ENCODE results near the gene KNCN.

The KNCN gene

DNA sequence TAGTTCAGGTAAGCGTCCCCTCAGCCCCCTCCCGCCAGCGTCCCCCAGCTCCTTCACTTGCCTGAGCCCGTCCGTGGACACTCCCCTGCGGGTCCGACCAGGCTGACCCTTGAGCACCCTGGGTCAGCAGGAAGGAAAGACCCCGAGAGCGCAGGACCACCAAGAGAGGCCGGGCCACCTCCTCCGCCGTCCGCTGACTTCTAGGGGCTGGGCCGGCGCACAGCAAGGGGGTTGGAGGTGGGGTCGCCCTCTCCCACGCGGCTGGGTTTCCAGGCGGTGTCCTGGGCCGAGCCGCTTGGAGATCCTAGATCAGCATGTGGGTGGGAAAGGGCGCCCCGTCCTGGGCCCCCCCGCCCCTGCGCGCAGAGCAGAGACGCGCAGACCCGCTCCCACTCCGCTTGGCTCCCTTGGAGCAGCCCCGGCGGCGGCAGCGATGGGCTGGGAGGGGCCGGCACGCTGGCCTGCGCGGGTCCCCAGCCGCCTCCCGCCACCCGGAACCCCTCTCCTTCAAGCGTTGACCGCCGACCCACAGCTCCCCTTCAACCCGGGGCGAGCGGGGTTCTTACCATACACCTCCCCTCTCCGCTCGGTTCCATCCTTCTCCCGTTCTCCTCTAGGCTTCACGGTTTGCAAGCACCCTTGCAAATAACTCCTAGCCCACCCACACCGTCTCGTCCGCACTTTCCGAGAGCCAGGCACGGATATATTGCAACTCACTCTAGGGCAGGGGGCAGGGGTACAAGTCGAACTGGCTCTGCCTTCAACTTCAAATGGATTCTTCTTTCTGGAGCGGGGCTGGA is 7.5 kb downstream of the KNCN start:
- no peak for DNase-seq

DNA sequence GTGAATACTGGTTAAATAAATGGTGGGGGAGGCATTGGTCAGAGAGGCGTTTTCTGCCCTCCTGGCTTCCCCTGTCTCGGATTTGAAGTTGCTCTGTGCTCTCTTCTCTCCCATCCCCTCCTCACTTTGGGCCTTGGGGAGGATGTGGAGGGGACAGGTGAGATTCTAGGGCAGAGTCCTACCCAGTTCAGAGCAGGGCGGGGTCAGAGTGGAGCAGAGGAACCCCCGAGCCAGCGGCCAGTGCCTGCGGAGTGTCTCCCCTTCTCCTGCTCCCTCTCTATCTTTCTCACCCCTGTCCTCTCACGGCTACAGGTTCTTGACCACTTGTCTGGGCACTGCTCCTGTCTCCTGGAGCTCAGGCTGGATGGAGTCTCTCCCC is 8.1 kb downstream of the KNCN start:
- DNase-seq, result no peak

DNA sequence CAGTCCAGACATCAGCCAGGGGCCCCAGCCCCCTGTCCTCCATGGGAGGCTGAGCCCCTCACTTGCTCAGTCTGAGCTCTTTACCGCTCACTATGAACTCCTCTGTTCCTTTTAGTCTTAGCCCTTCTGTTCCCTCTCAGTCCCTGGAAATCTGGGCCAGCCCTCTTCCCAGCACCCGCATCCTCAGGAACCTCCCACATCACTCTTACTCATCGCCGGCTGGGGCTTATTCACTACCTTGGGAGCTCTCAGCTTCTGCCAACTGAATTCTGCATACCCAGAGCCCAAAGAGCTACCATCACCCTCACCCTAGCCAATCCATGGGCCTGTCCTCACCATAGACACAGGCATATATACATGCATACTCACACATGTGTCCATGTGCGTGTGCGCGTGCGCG is 11.5 kb downstream of the KNCN start:
- DNase-seq, result peak; percentile 51

DNA sequence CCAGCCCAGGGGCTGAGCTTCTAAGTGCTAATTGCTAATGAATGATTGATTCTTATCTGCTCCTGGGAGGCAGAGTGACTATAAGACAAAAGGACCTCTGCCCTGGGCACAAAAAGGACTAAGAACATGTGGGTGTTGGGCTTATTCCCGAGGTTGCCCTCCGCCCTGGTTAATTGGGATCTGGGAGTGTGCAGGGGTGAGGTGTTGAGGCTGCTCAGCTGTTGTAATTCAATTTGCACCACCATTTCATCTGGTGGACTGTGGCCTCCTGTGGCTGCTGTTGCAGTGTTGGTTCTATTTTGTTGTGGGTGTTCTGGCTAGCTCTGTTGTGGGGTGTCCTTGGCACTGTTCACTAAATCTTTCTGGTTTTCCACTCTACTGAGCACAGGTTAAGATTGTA is 13.3 kb downstream of the KNCN start:
- DNase-seq, result no peak

DNA sequence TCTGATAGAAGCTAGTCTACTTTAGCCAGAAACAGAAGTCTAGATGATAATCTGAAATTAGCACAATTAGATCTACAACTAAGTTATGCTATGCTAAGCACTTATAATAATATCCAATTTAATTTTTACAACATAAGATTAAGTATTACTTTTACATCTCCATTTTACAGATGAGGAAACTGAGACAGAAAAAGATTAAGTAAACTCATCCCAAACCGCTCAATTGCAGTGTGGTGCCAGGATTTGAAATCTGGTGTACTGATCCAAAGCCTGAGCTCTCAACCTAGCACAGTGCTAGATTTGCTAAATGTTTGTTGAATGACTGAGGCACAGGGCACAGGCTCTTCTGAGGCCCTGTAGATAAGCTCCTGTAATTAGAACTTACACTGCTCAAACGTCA is 13.8 kb downstream of the KNCN start:
- no peak for DNase-seq

DNA sequence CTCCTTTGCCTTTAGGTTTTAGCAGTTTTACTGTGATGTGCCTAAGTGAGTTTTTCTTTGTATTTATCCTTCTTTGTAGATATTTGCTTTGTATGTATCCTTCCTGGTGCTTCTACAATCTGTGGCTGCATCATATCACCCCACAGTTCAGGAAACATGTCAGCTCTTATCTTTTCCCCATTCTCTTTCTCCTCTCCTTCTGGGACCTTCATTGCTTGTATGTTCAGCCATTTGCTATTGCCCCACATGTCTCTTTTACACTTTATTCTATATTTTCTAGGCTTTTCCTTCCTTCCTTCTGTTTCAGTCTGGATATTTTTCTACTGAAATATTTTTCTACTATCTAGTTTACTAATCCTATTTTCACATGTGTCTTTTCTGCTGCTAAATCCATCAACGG is 14.9 kb downstream of the KNCN start:
- DNase-seq, result no peak

DNA sequence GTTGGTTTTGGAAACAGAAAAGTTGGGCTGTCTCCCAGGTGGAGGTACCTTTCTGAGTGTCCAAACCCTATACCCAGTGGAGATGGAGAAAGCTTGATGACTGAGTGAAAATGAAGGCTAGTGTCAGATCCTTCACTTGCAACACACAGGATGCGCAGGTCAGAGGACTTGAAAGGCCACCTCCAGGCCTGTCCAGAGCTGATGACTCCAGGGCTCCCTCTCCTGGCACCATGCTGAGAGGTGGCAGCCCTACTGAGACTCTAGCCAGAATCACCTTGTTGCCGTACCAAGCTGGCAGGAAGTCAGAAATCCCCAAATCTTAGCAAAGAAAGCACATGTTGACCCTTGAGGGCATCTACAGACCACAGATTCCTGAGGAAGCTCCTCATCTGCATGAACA is 16.4 kb downstream of the KNCN start:
- peak; percentile 12 for DNase-seq

DNA sequence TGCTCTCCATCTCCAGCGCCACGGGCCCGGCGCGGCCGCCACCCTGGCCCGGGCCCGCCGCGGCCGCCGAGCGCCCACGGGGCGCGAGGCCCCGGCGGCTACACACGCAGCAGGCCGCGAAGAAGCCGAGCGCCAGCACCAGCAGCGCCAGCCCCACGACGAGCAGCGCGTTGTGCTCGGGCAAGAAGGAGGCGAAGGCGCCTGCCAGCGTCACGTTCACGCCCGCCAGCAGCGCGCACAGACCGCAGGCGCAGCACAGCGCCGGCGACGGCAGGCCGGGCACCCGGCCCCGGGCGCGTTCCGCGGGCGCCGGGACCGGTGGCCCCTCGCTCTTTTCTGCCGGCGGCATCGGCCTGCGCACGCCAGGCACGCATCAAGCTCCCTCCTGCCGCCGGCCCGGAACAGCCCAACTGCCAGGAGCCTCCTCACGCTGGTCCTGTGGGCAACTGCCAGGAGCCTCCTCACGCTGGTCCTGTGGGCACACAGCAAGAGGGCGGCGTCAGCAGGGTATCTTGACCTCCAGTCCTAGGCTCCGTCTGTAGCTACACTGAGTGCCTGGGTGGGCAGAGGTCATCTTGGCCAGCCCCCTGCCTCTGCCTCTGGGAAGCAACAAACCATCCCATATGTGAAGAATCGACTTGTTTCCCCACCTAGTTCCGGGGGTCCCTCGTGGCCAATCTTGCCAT is 18.1 kb downstream of the KNCN start:
- DNase-seq, result peak; percentile 51

DNA sequence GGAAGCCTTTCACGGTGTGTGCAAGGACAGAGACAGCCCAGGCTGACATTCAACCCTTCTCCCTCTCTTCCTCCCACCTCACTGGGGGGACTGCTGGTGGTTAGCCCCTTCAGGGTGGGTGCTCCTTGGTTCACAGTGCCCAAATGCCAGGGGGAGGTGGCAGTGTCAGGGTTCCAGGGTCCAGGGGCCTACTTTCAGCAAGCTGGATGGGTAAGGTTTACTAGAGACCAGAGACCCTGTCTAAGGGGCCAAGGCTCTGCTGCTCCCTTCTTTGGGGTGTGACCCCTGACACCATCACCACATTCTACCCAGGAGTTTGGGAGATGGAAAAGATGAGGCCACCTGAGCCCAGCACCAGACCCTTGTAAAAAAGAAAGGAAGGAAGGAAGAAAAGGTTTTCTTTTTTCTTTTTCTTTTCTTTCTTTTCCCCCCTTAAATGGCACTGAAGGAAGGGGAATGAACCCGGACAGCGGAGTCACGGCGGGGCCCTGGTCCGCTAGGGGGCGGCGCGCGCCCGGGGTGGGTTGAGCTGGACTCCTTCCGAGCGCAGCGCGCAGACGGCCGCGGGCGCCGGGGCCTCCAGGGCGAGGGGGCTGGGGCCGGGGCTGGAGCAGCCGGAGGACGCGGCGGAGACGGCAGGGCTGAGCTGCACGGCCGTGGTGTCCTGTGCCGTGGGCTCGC is 18.8 kb downstream of the KNCN start:
- peak; percentile 71 for DNase-seq

DNA sequence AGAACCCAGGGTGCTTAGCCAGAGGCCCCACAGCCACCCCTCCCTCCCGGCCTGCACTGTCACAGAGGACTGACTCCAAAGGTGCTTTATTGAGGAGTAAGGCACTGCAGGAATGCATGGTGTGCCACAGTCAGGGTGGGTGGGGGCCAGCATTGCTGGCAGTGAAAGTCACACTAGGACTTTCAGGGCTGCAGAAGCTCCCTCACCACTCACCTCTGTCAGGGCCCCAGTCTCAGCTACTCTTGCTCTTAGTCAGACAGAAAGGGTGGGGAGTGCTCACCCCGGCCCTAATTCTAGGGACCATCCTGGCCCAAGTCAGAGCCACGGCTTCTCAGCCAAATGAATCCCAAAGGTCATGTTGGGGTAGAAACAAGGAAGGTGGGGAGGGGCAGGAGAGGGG is 19.4 kb downstream of the KNCN start:
- no peak for DNase-seq

DNA sequence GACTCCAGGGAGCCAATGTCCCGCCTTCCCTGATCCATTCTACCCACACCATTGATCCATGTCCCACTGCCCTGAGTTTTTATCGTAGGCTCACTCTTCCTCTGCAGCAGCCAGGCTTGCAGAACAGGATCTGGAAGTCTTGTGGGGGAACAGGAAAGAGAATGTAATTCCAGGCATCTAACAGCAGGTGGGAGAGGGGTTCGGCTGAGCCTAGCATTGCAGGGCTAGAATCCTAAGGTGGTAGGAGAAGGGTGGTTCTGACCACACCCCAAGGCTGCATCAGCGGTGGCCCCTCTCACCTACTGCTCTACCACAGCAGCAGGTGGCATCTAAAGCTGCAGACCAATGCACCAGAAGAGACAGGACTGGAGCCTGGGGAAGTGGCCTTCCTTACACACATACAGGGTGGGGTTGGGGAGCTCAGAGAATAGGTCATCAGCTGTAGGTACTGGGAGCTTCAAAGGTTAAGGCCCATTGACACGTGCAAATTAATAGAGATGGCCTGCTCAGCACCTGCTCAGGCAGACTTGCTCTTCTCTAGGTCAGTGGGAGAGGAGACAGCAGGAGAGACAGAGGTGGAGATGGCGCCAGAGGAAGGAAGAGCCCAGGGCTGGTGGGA is 20.5 kb downstream of the KNCN start:
- no peak for DNase-seq

DNA sequence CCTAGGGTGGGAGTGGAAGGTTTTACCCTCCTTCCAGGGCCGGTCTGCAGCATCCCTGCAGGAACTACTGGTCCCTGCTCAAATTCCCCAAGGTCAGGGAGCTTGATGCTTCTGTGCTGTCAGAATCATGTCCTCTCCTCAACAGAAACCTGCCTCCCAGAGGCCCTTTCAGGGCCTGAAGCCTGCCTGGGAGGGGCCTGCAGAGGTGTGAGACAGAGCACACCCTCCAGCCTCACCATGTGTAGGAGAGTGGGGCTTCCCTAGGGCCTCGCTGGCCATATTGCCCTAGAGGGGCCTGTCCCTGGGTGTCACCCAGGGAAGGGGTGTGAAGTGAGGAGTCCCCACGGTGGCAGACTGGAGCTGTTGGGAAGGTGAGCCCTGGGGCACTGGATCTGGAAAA is 21.1 kb downstream of the KNCN start:
- DNase-seq, result no peak

DNA sequence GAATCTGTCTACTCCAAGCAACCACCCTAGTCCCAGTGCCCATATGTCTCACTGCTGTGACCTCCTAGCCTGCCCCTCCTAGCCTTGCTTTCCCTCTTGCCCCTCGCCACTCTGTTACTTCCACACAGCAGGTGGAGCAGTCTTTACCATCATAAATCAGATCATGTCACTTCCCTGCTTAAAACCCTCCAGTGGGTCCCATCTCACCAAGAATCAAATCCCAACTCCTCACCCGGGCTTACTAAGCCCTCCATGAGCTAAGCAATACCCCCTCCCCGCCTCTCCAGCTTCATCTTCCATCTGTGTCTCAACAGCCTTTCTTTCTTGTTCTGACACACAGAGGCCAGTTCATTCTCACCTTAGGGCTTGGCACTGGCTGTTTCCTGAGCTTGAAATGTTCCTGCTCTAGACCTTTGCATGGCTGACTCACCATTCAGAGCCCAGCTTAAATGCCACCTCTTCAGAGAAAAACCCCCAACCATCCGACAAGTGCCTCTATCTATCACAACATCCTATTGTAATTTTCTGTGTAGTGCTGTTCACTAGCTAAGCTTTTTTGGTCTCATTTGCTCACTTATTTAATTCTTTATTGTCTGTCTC is 22.3 kb downstream of the KNCN start:
- no peak for DNase-seq

DNA sequence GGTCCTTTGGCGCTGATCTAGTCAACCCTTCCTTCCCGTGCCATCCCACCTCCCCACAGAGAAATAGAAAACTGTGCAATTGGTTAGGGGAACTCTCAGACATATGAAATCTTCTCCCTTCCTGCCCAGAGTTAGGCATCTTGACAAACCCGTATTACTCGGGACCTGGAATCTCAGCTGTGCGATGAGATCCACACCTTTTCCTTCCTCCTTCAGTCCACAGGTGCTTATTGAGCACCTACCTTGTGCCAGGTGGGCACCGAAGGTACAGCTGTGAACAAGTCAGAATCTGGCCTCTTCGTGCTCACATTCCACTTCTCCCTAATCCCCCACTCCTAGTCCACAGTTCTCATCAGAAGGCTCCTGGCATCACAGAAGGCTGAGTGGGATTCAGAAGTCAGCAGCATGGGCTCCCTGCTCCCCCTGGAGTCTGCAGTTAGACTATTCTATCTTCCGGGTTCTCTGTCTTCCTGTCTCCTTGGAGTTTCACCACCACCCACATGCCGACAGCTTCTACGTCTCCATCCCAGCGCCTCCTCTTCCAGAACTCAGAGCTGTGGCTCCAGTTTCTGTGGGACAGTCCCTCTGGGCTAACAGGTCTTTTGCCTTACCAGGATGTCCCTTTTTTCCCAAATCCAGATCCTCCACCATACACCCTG is 23.0 kb downstream of the KNCN start:
- DNase-seq, result peak; percentile 36

DNA sequence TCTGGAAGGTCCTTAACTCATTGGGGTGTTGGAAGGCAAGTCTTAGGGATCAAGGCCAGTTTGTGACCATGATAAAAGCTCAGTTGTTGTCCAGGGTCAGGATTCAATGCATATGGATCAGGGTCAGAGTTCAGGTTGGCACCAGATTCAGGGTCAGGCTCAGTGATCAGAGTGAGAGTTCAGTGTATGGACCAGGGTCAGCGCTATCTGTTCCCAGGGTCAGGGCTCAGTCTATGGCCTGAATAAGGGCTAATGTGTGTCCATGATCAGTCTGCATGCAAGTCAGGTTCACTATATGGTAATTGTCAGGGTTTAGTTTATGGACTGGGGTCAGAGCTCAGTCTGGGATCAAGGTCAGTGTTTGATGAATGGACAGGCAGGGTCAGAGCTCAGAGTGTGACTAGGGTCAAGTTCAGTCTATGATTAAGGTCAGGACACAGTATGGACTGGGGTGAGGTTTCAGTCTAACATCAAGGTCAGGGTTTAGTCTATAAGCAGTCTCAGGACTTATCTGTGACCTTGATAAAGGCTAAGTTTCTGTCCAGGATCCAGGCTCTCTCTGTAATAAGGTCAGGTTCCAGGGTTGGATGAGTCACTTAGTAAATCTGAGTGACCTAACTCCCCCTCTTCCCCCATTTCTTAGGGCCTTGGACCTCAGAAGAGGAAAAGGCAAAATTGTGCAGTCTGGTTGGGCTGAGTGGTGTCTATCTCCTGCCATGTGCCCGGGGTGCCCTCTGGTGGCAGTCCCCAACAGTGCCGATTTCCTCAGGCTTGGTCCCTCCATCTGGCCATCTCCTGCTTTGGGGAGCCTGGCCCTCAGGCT is 23.8 kb downstream of the KNCN start:
- DNase-seq, result peak; percentile 72

DNA sequence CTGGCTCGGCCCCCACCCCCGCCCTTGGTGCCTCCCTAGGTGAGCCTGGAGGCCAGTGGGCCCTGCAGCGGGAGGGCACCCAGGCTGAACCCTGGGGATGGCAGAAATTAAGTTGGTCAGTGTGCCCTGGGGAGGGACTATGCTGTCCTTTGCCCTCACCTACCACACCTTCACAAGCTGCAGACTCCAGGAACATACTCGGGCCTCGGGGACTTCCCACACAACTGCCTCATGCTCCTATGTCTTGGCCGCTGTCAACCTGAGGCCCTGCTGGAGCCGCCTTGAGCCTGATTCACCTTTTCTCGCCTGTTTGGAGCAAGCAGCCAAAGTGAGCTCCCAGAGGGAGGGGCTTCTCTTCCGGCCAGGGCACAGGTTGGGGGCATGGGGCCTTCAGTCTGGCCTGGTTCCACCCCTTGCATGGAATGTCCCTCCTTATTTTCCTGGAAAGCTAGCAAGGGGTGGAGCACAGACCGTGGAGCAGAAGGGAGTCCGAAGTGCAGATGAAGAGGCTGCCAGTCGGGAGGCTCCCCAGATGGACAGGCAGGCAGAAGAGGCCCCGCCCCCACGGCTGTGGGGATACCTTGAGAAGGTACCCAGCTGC is 24.7 kb downstream of the KNCN start:
- no peak for DNase-seq

DNA sequence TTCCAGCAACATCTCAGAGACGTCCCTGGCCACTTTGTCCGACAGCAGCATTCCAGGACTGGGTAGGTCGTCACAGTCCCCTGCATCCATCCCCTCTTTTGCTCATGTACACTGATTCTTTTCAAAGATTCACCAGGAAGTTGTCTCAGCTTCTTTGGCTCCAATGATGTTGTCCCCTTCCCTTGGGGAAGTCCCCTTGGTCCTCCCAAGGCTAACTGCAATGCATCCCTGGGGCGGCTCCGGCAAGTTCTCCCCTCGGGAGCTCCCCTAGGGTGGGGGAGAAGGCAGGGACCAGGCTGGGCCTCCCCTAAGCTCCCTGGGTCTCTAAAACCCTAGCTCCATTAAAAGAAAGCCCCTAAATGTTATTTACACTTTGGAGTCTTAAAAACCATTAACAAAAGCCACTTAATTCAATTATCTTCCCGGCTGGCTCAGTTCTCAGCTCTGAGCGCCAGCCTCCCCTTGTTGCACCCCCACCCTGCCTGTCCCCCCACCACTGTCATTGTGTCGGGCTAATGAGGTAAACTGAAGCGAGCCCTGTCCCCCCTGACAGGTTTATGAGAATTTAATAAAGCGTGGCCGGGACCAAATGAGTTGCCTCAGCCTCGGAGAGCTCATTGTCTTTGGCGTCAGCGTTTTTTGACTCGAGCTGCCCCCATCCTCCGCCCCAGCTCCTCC is 25.3 kb downstream of the KNCN start:
- DNase-seq, result no peak

DNA sequence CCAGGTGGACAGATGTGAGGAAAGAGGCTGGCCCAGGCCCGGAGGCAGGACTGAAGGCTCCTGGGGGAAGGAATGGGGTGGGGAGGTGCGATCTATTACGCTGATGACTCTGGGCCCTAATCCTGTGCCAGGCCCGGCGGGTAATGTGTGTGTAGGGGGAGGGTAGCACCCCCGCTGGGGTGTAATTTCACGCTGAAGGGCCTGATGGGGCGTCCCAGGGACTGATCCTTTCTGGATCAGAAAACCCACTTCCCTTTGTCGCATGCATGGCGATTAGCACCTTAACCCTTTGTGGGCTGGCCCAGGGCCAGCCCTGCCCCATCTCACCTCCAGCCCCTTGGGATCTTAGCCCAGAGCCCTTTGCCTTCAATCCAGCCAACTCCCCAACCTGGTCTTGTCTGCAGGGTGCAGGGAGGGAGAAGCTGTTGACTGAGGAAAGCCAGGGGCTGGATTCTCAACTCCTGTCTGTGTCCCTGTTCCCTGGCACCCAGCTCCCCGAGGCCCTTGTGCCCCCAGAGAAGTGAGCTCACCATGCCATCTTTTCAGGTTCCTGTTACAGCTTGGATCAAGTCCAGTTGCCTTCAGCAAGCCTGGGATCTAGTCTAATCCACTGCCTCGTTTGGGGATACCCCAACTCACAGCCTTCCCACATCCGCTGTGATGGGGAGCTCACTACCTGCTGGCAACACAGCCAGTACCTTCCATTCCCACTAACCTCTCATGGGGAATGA is 26.0 kb downstream of the KNCN start:
- no peak for DNase-seq

DNA sequence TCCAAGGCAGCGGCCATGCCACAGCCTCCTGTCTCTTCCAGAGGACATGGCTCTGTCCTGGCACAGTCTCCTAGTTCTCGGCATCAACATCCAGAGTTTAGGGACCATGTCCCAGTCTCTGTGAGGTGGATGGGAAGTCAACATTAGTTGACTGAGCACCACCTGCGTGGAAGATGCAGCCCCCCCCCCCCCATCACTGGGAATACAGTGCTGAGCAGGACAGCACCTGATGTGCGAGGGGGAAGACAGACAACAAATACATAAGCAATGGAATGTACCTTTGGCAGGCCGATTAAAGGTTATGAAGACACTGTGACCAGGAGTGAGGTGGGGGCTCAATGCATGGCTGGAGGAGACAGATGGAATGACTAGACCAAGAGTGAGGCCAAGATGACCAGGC is 26.6 kb downstream of the KNCN start:
- no peak for DNase-seq

All from fibroblast of skin of scalp (primary cell).